Gastrocnemius medialis (tissue), 4 donors: Measurements from ENCODE around the gene LIMCH1.

Experiments used
- CTCF ChIP-seq, 5 experiments: fragments of 450-650 bp in 3 of 5; fragments of 200-600 bp in 2 of 5; sonication (generic) in 2 of 5; IDR thresholded peaks in 4 of 5; conservative IDR thresholded peaks in 1 of 5; 1 replicate in 4 of 5; 2 replicates in 1 of 5; pipeline ENCODE4 v1.5.1; 2016 to 2019; ENCODE audit warnings: antibody characterized with exemption in 5 of 5, mild to moderate bottlenecking in 3 of 5, moderate library complexity in 3 of 5
- POLR2A ChIP-seq, 2 donors: fragments of 450-650 bp; IDR thresholded peaks; one replicate each; pipeline ENCODE4 v1.6.1; 2017; ENCODE audit warnings: antibody characterized with exemption in 2 of 2, mild to moderate bottlenecking in 2 of 2, moderate library complexity in 2 of 2

- TF ChIP-seq CTCF (IDR thresholded peaks at IDR 0.05 in 4 of 5, conservative IDR thresholded peaks at IDR 0.05 in 1 of 5) (no peak), POLR2A (IDR thresholded peaks at IDR 0.05) (no peak)
These were observed 20.8 kb upstream of the LIMCH1 start for GRCh38 chr4:41517121-41517520.
